Keratinocyte (primary cell): ENCODE measurements around the gene GTF2H4.

ENCODE experiments used
- EZH2 ChIP-seq: IDR thresholded peaks from one replicate; pipeline ENCODE4 v1.6.1; 2012; ENCODE audit warnings: inconsistent platforms, mild to moderate bottlenecking, low read length, moderate library complexity
- TF ChIP-seq, protein P1 (sequence below), 3 experiments: IDR thresholded peaks in 1 of 3; conservative IDR thresholded peaks in 1 of 3; optimal IDR thresholded peaks in 1 of 3; 2 replicates in 2 of 3; 3 replicates in 1 of 3; pipeline versions ENCODE3 to v1.5.1; 2011; ENCODE audit warnings: low read length in 3 of 3, mild to moderate bottlenecking in 3 of 3, moderate library complexity in 2 of 3, control low read depth in 1 of 3, inconsistent platforms in 1 of 3; ENCODE audit not compliant: insufficient read depth in 2 of 3; ENCODE audit errors: extremely low read depth in 1 of 3

DNA sequence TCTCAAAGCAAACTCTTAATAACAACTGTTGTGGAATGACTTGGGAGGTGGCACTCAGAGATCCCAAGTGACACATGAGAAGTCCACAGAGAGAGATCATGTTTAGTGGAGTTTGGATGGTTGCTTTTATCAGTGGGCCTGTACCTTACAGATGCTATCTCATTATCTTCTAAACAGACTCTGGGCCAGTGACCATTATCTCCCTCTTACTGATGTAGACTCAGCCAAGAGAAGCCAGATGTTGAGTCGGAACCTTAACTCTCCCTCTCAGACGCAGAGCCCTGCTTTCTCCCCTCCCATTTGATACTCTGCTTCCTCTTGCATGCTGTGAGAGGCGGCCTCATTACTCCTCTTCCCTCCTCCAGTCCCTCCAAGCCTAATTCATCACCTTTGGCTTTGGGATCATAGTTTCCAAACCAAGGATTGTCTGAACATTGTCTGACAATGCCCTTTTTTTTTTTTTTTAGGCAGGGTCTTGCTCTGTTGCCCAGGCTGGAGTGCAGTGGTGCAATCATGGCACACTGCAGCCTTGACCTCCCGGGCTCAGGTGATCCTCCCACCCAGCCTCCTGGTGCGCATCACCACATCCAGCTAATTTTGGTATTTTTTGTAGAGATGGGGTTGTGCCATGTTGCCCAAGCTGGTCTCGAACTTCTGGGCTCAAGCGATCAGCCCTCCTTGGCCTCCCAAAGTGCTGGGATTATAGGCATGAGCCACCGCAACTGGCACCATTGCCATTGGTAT lies 28.2 kb upstream of the GTF2H4 start:
- TF ChIP-seq, protein P1, sequence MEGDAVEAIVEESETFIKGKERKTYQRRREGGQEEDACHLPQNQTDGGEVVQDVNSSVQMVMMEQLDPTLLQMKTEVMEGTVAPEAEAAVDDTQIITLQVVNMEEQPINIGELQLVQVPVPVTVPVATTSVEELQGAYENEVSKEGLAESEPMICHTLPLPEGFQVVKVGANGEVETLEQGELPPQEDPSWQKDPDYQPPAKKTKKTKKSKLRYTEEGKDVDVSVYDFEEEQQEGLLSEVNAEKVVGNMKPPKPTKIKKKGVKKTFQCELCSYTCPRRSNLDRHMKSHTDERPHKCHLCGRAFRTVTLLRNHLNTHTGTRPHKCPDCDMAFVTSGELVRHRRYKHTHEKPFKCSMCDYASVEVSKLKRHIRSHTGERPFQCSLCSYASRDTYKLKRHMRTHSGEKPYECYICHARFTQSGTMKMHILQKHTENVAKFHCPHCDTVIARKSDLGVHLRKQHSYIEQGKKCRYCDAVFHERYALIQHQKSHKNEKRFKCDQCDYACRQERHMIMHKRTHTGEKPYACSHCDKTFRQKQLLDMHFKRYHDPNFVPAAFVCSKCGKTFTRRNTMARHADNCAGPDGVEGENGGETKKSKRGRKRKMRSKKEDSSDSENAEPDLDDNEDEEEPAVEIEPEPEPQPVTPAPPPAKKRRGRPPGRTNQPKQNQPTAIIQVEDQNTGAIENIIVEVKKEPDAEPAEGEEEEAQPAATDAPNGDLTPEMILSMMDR (optimal IDR thresholded peaks at IDR 0.05 in 1 of 3, IDR thresholded peaks at IDR 0.05 in 1 of 3, conservative IDR thresholded peaks at IDR 0.05 in 1 of 3; ENCODE audit: extremely low read depth in 1 of 3, insufficient read depth in 2 of 3, low read length in 3 of 3): no peak
- no peak for TF ChIP-seq EZH2
